HG03066 (cell line): Measurements from ENCODE around the gene AVPI1.
A peak's percentile ranks its signal among the peaks of the same experiment; 100 is the strongest.

ENCODE experiments used
- ATAC-seq: cut with Tn5 transposase; IDR thresholded peaks from one replicate; pipeline ENCODE4 v1.9.1; 2021; ENCODE audit warnings: low read depth; ENCODE audit not compliant: unreplicated experiment

The AVPI1 gene, protein sequence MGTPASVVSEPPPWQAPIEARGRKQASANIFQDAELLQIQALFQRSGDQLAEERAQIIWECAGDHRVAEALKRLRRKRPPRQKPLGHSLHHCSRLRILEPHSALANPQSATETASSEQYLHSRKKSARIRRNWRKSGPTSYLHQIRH

DNA sequence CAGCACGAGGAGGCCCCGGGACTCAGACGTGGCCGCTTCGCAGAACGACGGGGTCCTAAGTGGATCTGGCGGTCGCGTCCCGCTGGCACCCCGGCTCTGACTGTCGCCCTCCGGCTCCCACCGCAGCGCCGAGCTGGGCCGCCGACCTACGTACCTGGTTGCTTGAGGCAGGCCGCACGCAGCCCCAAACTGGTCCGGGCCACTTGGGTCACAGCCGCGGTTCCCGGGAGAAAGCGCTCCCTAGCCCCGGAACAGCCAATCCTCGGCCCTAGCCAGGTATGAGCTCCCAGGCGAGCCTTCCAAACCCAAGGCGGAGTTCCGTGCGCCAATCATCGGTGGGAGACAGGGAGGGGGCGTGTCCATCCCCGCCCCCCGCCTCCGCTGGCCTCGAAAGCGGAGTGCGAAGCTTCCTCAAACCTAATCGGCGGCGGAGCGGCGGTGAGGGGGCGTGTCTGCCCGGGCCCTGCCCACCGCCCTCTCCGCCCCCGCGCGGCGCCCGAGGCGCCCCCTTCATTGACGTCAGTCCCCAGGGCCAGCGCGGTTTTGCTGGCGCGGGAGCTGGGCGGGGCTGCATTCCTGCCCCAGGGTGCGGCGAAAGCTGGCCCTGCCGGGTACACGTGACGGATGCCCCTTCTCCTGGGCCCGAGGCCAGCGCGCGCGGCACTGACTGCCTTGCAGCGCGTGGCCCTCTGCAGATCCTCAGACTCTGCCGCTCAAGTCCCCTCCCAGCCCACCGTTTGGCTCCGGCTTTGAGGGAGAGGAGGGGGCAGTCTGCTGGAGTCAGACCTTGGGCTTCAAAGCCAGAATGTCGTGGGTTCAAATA, at the start of gene AVPI1:
Gene AVPI1, minus strand, starts transcription at position 280 of the 823 bp plus-strand sequence. CDS start 7,336 bp downstream, outside the sequence.
- ATAC-seq, result peak; percentile 94

DNA sequence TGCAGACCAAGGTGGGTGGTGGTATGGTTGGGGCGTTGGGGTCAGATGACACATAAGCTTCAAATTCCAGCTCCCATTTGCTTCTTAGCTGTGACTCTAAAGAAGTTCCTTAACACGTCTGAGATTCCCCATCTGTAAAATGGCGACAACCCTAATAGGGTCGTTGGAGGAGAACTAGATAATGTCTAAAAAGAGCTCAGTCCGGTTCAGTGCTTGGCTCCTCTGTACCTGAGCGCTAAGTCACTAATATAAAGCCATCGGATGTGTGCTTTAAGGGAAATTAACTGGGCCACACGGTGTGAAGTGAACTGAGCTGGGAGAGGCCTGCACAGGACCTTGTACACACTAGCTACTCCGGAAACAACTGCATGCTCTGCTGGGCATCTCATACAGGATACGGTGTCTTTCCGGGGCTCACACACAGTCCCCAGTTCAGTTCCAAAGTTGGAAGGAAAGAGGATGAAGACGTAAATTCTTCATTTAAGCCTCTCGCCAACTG, 49.4 kb upstream of the AVPI1 start:
- peak; percentile 11 for ATAC-seq

DNA sequence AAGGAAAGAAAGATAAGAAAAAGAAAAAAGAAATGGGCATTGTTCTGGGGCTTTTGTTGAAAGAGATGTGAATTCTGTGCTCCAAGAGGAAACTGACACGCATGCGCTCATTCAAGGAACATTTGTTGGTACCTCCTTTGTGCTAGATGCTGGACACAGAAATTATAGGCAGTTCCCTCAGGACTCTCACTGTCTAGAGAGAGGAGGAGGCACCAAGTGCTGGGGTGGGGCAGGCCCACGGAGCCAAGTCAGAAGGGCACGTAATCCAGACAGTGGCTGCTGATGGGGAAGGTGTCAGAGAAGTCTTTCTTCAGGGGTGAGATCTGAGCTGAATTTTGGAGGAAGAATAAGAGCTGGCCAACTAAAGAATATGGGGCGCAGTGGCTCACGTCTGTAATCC, 47.0 kb upstream of the AVPI1 start:
- no peak for ATAC-seq

DNA sequence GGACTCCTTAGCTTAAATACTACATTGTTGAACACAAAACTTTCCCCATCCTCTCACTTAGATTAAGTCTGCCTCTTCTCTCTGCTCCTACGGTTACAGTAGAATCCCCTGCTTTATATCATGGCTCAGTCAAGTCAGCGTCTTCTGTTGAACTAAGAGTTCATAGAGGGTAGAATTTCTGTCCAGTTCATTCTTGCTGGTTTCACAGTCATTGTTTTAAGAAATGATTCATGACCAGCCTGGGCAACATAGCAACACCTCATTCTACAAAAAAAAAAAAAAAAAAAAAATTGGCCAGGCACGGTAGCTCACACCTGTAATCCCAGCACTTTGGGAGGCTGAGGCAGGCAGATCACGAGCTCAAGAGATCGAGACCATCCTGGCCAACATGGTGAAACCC, 46.2 kb upstream of the AVPI1 start:
- no peak for ATAC-seq

DNA sequence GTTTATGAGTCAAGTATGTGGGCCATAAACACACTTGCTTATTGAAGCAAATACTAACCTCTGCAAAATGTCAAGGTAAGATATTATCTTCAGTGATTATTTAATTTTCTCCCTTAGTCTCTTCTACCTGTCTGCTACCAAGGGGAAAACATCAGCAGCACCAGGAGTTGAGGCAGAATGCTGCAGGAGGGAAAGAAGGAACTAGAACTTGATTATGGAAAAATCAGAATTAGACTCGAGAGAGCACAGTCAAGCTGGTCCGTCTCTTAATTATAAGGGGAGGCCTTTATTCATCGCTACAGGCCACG, 45.0 kb upstream of the AVPI1 start:
- no peak for ATAC-seq

DNA sequence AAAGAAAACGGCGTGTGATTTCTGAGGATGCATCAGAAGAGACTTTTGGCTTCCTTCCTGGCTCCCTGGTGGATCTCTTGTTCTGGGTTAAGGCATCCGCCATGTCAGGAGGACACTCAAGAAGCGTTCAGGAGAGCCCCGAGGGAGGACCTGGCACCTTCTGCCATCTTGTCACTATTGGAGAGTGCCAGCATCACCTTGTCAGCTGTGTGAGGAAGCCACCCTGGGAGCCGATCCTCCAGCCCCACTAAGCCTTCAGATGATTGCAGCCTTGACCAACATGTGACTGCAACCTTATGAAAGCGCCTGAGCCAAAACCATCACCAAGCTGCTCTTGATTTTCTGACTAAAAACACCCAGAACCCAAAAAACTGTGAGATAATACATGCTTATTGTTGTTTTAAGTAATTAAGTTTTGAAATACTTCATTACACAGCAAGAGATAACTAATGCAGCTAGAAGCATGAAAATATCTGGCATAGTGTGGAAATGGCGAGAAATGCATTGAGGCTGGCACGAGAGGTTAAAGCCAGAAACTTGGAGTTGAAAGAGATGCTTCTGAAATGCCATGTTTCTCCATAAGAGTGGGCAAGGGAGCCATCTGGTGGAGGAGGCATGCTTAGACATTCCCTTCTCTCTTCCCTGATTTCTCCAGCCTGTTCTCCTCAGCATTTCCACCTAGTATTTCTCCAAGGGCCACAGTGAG, 44.5 kb upstream of the AVPI1 start:
- ATAC-seq, result no peak

DNA sequence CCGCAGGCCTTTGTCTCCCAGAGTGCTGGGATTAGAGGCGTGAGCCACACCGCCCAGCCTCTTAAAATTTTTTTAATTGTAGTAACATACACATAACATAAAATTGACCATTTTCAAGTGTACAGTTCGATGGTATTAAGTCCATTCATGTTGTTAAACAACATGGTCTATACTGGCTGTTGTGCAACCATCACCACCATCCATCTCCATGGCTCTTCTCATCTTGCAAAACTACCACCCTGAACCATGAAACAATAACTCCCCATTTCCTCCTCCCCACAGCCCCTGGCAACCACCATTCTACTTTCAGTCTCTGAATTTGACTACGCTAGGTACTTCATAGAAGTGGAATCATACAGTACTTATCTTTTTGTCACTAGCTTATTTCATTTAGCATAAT, 42.0 kb upstream of the AVPI1 start:
- no peak for ATAC-seq

DNA sequence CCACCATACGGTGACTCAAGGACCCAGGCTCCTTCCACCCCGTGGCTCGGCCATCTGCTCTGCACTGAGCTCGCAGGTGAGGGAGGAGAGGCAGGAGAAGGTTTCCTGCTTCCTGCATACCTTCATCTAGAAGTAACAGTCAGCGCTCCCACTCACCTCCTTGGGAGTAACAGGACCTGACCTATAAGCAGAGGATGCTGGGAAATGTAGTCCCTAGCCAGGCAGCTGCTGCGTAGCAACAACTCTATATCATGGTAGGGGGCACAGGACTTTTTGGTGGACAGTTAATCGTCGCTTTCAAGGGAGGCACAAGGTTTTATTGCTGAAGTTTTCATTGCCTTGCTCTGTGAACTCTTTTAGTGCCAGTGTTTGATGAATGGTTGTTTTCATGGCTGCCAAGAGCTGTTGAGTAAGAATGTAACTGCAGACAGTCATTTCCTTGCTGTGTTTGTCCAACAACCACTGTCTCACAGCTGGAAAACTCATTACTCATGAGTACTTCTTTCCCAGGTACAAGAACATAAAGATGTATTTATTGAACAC, 39.7 kb upstream of the AVPI1 start:
- no peak for ATAC-seq

DNA sequence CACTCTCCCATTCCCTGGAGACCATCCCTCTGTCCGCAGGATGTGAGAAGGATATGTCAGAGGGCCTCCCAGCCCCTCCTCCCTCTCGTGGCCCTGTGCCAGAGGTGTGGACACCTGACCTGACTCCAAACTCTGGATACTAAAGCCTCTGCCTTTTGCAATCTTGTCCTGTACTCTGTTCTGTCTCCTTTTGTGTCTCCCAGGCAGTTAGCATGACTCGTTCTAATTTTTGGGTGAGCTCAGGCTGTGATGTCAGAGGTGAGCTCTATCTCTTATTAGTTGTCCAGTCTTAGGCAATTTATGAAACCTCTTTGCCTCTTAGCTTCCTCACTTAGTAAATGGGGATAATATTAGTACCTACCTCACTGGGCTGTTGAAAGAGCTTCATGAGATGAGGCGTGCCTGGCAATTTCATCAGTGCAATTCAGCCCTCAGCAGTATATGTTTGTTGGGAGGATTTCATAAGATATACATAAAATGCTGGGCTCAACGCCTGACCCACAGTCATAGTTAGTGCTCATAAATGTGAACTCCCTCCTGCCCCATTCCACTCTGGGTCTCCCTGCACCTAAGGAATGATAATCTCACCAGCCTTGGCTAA, 37.4 kb upstream of the AVPI1 start:
- no peak for ATAC-seq

DNA sequence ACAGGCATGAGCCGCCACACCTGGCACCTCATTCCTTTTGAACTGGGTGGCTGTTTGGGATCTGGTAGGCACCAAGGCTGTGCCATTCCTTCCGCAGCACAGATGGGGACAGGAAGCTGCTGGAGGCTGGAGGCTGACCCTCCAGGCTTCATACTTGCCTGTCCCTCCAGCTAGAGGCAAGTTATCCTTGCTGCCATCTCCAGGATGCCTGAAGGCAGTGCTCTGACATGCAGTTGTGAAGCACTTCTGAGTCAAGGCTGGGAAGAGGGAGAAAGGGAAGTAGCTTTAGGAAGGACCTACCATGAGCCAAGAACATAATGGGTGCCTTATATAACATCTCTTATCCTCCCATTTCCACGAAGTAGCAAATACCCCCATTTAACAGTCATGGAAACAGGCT, 36.0 kb upstream of the AVPI1 start:
- no peak for ATAC-seq

DNA sequence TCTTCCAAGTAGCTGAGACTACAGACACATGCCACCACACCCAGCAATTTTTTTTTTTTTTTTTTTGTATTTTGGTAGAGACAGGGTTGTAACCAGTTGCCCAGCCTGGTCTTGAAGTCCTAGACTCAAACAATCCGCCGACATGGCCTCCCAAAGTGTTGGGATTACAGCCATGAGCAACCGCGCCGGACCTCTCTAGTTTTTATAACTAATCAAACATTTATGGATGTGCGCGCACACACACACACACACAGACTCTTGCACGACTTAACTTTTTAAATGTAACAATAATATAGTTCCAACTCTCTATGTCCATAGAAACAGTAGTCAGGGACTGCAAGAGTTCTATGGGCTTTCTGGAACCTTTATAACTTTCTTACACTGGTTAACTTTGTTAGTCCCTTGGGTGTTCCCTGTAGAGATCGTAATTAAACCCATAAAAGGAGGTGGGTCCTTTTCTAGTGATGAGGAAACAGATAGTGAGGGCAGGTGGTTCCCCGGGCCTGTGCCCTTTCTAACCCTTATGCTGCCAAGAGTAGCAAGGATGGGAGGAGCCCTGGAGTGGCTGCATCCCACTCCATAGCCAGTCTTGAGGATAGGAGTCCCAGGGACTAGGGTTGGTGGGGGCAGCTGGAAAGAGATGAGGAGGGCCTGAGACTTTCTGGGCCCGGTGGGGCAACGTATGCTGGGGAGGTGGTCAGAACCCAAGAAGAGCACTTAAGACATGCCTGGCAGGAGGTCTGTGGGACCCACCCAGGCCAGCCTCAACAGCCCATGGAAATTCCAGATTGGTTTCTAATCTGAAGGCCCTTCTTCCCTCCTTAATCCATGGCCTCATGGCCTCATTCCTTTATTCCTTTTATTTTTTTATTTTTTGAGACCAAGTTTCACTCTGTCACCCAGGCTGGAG, 35.1 kb upstream of the AVPI1 start:
- ATAC-seq, result no peak

DNA sequence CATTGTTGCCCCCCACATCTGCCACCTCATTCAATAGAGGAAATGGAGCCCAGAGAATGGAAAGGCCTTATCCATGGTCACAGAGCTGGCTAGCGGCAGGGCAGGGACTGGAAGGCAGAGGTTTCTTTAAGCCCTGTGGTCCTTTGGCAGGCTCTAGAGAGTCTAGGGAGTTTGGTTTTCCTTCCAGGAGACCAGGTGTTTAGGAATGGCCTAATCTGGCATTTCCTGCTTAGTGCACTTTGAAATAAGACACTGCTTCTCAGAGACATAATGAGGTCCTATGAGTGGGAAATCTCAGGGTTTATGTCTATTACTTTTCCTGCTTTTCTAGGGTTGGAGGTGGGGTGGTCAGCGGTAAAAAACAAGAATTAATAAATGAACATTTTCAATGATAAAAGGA, 32.6 kb upstream of the AVPI1 start:
- no peak for ATAC-seq

DNA sequence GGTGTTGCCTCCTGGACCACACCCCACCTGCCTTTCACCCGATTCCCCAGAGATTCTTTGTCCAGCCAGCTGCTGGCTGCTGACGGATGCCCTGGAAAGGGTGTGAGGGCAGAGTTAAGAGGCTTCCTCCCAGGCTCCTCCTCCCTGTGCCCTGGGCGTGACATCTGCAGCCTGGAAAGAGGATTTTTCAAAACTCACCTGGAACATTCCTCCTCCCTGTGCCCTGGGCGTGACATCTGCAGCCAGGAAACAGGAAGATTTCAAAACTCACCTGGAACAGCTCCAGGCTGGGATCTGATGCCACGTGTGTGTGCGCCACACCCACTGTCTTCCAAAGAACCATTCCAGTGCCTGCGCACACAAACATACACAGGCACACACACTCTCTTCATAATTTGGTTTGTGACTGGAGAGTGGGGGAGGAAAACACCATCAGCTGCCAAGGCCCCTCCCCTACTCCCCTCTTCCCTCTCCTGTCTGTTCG, 31.7 kb upstream of the AVPI1 start:
- no peak for ATAC-seq

DNA sequence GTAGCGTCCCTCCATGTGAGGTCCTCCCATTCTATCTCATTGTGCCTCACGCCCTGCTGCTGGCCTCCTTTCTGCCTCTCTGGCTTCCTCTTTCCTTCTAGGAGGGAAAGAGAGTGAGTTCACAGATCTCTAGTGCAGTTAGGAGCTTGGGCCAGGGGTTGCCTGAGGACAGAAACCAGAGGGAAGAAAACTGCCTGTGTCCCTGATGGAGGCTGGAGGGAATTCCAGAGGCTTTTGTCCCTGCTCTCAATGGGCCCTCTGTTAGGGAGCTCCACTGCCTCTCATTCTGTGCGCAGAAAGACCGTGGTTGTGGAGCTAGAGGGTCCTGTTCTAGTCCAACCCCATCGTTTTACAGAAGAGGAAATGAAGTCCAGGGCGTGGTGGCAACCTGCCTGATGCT, 31.1 kb upstream of the AVPI1 start:
- ATAC-seq, result no peak

DNA sequence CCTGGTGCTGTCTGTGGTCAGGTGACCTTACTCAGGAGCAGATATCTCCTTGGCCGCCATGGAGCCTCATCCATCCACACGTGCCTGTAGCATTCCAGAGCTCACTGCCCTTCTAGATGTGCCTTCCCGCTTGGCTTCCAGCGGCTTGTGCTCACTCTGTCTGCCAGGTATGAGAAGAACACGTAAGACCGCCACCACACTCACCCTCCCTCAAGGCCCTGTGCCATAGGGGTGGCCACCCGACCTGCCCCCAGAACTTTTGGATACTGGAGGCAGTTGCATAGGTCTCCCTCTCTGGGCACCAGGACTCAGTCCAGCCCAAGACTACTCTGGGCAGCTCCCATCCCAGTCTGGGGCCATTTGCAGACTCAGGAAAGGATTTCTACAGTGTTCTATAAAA, 30.6 kb upstream of the AVPI1 start:
- ATAC-seq, result no peak

DNA sequence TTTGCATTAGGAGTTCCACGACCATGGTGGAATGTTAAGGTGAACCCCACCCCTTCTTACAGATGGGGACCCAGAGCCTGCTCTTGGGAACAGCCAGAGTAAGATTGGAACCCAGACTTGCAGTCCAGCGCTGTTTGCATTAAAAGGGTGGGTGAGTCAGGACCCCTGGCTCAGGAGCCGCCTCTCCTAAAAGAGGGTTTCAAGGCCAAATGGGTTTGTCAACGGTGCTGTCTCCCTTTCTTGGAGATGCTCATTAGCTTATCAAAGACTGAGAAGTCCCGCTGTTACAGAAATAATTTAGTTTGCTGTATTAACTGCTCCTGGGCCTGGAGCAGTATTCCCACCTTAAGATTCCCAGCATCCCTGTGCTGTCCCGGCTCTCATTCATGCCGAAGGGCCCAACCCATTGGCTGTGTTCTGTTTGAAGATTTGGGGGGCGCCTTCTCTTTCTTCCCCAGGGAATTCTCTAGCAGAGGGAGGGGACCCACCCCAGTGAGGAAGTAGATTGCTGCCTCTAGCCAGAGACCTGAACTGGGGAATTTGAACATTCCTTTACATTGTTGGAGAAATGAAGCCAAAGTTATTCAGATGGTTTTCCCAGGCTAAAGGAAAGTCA, 28.3 kb upstream of the AVPI1 start:
- no peak for ATAC-seq

DNA sequence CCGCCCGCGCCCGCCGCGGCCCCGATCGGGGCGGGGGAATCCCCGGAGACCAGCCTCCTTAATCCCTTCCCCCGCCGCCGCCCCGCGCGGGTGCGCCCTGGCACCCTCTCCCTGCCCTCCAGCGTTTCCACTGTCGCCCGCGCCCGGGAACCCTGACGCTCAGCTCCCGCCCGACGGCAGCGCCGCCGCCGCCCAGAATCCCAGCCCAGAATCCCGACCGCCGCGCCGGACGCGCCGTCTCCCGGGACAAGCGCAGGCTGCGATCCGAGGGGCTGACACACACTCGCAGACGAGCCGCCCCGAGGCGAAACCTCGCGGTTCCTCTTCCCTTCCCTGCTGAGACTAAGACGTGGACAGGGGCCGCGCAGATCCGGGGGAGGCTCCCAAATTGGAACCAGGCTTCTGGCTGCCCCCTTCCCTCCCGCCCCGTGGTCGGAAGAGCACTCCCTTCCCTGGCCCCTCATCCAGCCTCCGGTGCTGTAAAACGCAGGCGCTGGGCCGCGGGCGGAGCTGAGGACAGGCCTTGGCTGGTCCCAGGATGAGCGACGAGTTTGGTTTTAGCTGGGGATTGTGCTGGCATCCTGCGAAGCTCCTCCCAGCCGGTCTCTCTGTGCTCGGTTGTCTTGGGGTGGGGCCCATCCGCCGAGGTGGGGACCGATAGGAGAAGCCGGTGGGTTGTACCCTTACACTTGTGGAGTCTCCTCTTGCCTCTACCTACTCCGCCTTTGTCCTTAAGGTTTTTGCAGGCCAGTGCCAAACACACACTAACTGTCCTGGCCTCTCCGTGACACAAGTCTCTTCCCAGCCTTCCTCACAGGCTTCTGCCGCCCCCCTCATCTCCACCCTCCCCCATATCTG, 27.6 kb upstream of the AVPI1 start:
- peak; percentile 45 for ATAC-seq

DNA sequence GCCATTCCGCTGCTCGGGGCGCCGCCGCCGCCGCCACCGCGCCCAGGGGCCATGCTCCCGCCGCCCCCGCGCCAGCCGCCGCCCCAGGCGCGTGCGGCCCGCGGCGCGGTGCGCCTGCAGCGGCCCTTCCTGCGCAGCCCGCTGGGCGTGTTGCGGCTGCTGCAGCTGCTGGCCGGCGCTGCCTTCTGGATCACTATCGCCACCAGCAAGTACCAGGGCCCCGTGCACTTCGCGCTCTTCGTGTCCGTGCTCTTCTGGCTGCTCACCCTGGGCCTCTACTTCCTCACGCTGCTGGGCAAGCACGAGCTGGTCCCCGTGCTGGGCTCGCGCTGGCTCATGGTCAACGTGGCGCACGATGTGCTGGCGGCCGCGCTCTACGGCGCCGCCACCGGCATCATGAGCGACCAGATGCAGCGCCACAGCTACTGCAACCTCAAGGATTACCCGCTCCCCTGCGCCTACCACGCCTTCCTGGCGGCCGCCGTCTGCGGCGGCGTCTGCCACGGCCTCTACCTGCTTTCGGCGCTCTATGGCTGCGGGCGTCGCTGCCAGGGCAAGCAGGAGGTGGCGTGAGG, 26.9 kb upstream of the AVPI1 start:
- ATAC-seq, result peak; percentile 80
